Uterus (tissue), 2 donors: ENCODE results near the gene IQSEC3.
"Not testable (repeated sequence)": the region's sequence is repeated elsewhere in the genome, so short reads cannot be mapped to it uniquely, and the experiment has no call there.

Source experiments
- POLR2A ChIP-seq, 2 donors: fragments of 450-650 bp; IDR thresholded peaks; one replicate each; pipeline ENCODE4 v1.6.1; 2016; ENCODE audit warnings: antibody characterized with exemption in 2 of 2, mild to moderate bottlenecking in 1 of 2, moderate library complexity in 1 of 2
- TF ChIP-seq, protein P1 (sequence below), 4 experiments: fragments of 200-600 bp in 2 of 4; fragments of 450-650 bp in 2 of 4; sonication (generic) in 2 of 4; IDR thresholded peaks; one replicate each; pipeline ENCODE4 v1.5.1; 2016 to 2019; ENCODE audit warnings: antibody characterized with exemption in 4 of 4, mild to moderate bottlenecking in 2 of 4, moderate library complexity in 1 of 4

GRCh38 chr12:65491-66063 is 990 bp upstream of the IQSEC3 start:
- TF ChIP-seq, protein P1, sequence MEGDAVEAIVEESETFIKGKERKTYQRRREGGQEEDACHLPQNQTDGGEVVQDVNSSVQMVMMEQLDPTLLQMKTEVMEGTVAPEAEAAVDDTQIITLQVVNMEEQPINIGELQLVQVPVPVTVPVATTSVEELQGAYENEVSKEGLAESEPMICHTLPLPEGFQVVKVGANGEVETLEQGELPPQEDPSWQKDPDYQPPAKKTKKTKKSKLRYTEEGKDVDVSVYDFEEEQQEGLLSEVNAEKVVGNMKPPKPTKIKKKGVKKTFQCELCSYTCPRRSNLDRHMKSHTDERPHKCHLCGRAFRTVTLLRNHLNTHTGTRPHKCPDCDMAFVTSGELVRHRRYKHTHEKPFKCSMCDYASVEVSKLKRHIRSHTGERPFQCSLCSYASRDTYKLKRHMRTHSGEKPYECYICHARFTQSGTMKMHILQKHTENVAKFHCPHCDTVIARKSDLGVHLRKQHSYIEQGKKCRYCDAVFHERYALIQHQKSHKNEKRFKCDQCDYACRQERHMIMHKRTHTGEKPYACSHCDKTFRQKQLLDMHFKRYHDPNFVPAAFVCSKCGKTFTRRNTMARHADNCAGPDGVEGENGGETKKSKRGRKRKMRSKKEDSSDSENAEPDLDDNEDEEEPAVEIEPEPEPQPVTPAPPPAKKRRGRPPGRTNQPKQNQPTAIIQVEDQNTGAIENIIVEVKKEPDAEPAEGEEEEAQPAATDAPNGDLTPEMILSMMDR (IDR thresholded peaks at IDR 0.05) = not testable (repeated sequence)
- not testable (repeated sequence) for TF ChIP-seq POLR2A (IDR thresholded peaks at IDR 0.05)
